Measurements from ENCODE around the gene MBP. TPM values are rescaled to one million over a fixed set of nuclear protein-coding genes. Genes with fewer than 3 reads are reported as not detected.

MBP gene
- total and polyA plus RNA-seq, 2 of the 4 experiments (the other 2 are of a cell fraction), result 0.72 to 0.90 TPM

GRCh38 chr18:77155031-77155430 lies 22.4 kb upstream of the MBP start:
- no peak overlapping the region for H3K56ac ChIP-seq (ENCODE audit: extremely low read depth, insufficient read depth, low read length)

More at GRCh38 chr18:77155031-77155430, 22.4 kb upstream of the MBP start:
- Histone ChIP-seq H2BK20ac (ENCODE audit: low read depth, low read length) (no peak overlapping the region), H3K9me3 (ENCODE audit: control insufficient read depth, insufficient read depth, low read length) (no peaks in the 10 kb centered on the region), H2AK5ac (ENCODE audit: low read depth, low read length) (no peak overlapping the region), H2BK120ac (ENCODE audit: low read depth, low read length) (no peak overlapping the region), H3K14ac (replicated peaks; ENCODE audit: low read depth, low read length) (no peak overlapping the region), H3K9ac (ENCODE audit: low read depth, low read length) (no peak overlapping the region), H3K36me3 (ENCODE audit: control insufficient read depth, insufficient read depth, low read length) (no peaks in the 10 kb centered on the region), H2AFZ (replicated peaks; ENCODE audit: low read length, poor library complexity) (no peak overlapping the region), H3K18ac (ENCODE audit: low read depth, low read length) (no peak overlapping the region), H2BK15ac (ENCODE audit: low read depth, low read length) (no peak overlapping the region), H3K4ac (ENCODE audit: low read depth, low read length) (no peak overlapping the region), H3K4me3 (ENCODE audit: insufficient read depth, low read depth, low read length) (no peak overlapping the region), H3K23ac (ENCODE audit: low read depth, low read length) (no peak overlapping the region), H4K91ac (ENCODE audit: insufficient read depth, low read depth, low read length) (no peak overlapping the region), H2BK5ac (ENCODE audit: low read depth, low read length, poor library complexity, severe bottlenecking) (no peak overlapping the region), H3K4me1 (ENCODE audit: control insufficient read depth, insufficient read depth, low read length) (no peaks in the 10 kb centered on the region), H4K5ac (ENCODE audit: low read depth, low read length) (no peak overlapping the region), H3K4me2 (ENCODE audit: low read depth, low read length) (no peak overlapping the region), H3K79me1 (ENCODE audit: low read depth in 1 of 2, low read length in 2 of 2) (no peaks in the 10 kb centered on the region), H4K20me1 (ENCODE audit: insufficient read depth, low read length) (no peaks in the 10 kb centered on the region), H4K8ac (ENCODE audit: low read depth in 2 of 2, low read length in 2 of 2) (no peak overlapping the region), H3K27ac (ENCODE audit: insufficient read depth, low read length) (no peak overlapping the region), H3K27me3 (ENCODE audit: control insufficient read depth, insufficient read depth, low read length) (peaks cover 6% of the 10 kb centered on the region), H2AK9ac (replicated peaks; ENCODE audit: low read depth, low read length, poor library complexity) (no peak overlapping the region), H3K9me1 (ENCODE audit: insufficient read depth, low read length) (no peaks in the 10 kb centered on the region)
- no peak for ATAC-seq (ENCODE audit: low read depth)
- ChIA-PET POLR2A (ENCODE audit: unreplicated experiment) (no interaction called here), CTCF (interaction anchor here (1.0 kb wide), 1 partner anchor 41 kb away, joined by 3 read pairs; no protein-coding TSS in a partner anchor)
- WGBS, 2 experiments (ENCODE audit: extremely low coverage in 2 of 2, insufficient read length in 1 of 2), result 78% methylated on average over 15 of the region's 17 CpGs; no CpG with 5 or more reads in 1 of the 2 experiments
- TF ChIP-seq SMC3 (IDR thresholded peaks at IDR 0.05; ENCODE audit: low read depth, low read length) (no peak), MAZ (IDR thresholded peaks at IDR 0.05; ENCODE audit: borderline replicate concordance, low read depth, low read length) (no peak), MXI1 (IDR thresholded peaks at IDR 0.05; ENCODE audit: borderline replicate concordance, low read depth, low read length) (no peak), MAFK (IDR thresholded peaks at IDR 0.05; ENCODE audit: low read depth, low read length) (no peak), POLR2A (IDR thresholded peaks at IDR 0.05; ENCODE audit: low read depth, low read length) (no peak)
- dilution Hi-C loops (cut with HindIII; ENCODE audit: low sequenced_read_pairs, unreplicated experiment), result no loop called here
- intact Hi-C loops (cut with micrococcal nuclease), result no loop called here
- no peak for DNase-seq
- BruUV-seq (replicated peaks), result no TSS peak
- in situ Hi-C loops (cut with MboI; ENCODE audit: low sequenced_read_pairs), result no loop called here

Data from IMR-90 (cell line).